Measurements from ENCODE around the gene RASSF4.

The RASSF4 gene

DNA sequence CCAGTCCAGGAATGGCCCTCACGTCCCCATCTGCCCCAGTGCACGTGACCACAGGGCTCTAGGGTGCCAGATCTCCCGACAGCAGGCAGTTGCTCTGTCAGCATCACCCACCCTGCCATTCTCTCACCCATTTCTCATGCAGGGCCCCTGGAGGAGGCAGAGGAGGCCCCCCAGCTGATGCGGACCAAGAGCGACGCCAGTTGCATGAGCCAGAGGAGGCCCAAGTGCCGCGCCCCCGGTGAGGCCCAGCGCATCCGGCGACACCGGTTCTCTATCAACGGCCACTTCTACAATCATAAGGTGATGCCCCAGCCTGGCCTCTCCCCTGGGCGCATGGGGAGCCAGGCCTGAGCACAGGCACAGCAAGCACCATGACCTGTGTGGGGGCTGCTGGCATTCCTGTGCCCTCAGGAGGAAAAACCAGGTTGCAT is 25.1 kb downstream of the RASSF4 start:
- no peak for DNase-seq
- Mint-ChIP-seq H3K4me3 (no peak overlapping the region), H3K27me3 (peaks cover 0 to 4% of the 10 kb centered on the region in 2 donors), H3K27ac (no peak overlapping the region), H3K9me3 (no peaks in the 10 kb centered on the region), H3K36me3 (peaks cover 0 to 3% of the 10 kb centered on the region in 2 donors), H3K4me1 (no peaks in the 10 kb centered on the region)
- no peak for ATAC-seq (replicated peaks)

GRCh38 chr10:44985175-44985681 is 25.6 kb downstream of the RASSF4 start:
- H3K27ac Mint-ChIP-seq = no peak overlapping the region
- no peaks in the 10 kb centered on the region for H3K9me3 Mint-ChIP-seq
- peaks cover 0 to 6% of the 10 kb centered on the region in 2 donors for H3K27me3 Mint-ChIP-seq
- peaks cover 0 to under 1% of the 10 kb centered on the region in 2 donors for H3K4me1 Mint-ChIP-seq
- no peak overlapping the region for H3K4me3 Mint-ChIP-seq
- no peak for ATAC-seq (replicated peaks)
- no peak for DNase-seq
- H3K36me3 Mint-ChIP-seq = peaks cover 0 to 3% of the 10 kb centered on the region in 2 donors

GRCh38 chr10:44986179-44986578 is 26.6 kb downstream of the RASSF4 start:
- H3K36me3 Mint-ChIP-seq = peaks cover 0 to 3% of the 10 kb centered on the region in 2 donors
- DNase-seq (no peak), ATAC-seq (replicated peaks) (no peak)
- no peak overlapping the region for H3K4me3 Mint-ChIP-seq
- peaks cover 0 to 9% of the 10 kb centered on the region in 2 donors for H3K27me3 Mint-ChIP-seq
- H3K27ac Mint-ChIP-seq = no peak overlapping the region
- no peaks in the 10 kb centered on the region for H3K9me3 Mint-ChIP-seq
- H3K4me1 Mint-ChIP-seq = peaks cover 0 to 2% of the 10 kb centered on the region in 2 donors

GRCh38 chr10:44986670-44987069 is 27.1 kb downstream of the RASSF4 start:
- no peak overlapping the region for H3K4me3 Mint-ChIP-seq
- peaks cover 0 to 11% of the 10 kb centered on the region in 2 donors for H3K27me3 Mint-ChIP-seq
- peaks cover 0 to 2% of the 10 kb centered on the region in 2 donors for H3K4me1 Mint-ChIP-seq
- no peak overlapping the region for H3K27ac Mint-ChIP-seq
- DNase-seq (no peak), ATAC-seq (replicated peaks) (no peak)
- no peaks in the 10 kb centered on the region for H3K9me3 Mint-ChIP-seq
- peaks cover 0 to 3% of the 10 kb centered on the region in 2 donors for H3K36me3 Mint-ChIP-seq

DNA sequence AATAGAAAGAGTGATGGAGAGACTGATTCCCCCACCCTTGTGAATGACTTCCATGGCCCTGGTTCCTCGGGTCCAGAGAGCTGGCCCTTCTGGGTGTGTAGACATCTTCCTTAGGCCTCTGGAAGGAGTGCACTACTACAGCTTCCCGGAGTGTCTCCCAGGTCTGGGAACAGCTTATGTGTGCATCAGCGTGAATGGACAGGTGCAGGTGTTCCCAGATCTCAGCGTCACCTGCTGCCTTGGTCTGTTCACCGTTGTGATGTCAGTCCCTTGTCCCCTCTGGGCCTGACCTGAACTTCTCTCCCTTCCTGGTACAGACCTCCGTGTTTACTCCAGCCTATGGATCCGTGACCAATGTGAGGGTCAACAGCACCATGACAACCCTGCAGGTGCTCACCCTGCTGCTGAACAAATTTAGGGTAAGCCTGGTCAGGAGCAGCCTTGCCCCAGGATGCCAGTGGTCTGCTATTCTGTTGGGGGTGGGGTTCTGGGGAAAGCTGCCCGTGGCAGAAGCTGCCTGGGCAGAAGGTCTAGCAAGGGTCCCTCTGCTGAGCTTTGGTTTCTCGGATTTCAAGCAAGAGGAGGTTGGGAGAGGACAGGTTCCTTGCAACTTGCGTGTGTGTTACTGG is 29.5 kb downstream of the RASSF4 start:
- Mint-ChIP-seq H3K9me3 (no peaks in the 10 kb centered on the region), H3K27me3 (peaks cover 0 to 14% of the 10 kb centered on the region in 2 donors), H3K36me3 (no peaks in the 10 kb centered on the region), H3K27ac (no peak overlapping the region), H3K4me1 (peaks cover 0 to 2% of the 10 kb centered on the region in 2 donors), H3K4me3 (no peak overlapping the region)
- no peak for DNase-seq
- ATAC-seq (replicated peaks) = no peak

GRCh38 chr10:44989597-44990301 is 30.1 kb downstream of the RASSF4 start:
- ATAC-seq (replicated peaks) (no peak), DNase-seq (no peak)
- Mint-ChIP-seq H3K4me1 (peaks cover 0 to 2% of the 10 kb centered on the region in 2 donors), H3K4me3 (no peak overlapping the region), H3K27ac (no peak overlapping the region), H3K9me3 (no peaks in the 10 kb centered on the region), H3K36me3 (no peaks in the 10 kb centered on the region), H3K27me3 (peaks cover 0 to 10% of the 10 kb centered on the region in 2 donors)

- Mint-ChIP-seq H3K27ac (no peak overlapping the region), H3K4me1 (peaks cover 0 to 2% of the 10 kb centered on the region in 2 donors), H3K27me3 (peaks cover 0 to 10% of the 10 kb centered on the region in 2 donors), H3K4me3 (no peak overlapping the region), H3K36me3 (no peaks in the 10 kb centered on the region), H3K9me3 (no peaks in the 10 kb centered on the region)
- ATAC-seq (replicated peaks) (peak in 1 of 2 donors; percentile 34), DNase-seq (no peak)
These were observed 30.7 kb downstream of the RASSF4 start for GRCh38 chr10:44990302-44990655.

DNA sequence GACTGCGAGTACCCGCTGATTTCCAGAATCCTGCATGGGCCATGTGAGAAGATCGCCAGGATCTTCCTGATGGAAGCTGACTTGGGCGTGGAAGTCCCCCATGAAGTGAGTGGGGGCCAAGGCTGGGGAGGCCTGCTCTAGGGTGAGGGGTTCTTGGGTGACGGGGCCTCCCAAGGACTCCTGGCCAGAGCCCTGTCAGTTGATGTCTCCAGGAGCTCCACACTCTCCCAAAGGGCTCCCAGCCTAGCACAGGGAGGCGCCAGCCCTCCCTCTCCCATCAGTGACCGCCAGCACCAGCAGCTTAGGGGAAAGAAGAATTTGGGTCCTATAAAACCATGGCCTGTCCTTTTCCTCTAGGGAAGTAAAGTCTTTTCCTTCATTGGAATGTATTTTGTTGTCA is 31.4 kb downstream of the RASSF4 start:
- no peak for DNase-seq
- Mint-ChIP-seq H3K4me3 (no peak overlapping the region), H3K27ac (no peak overlapping the region), H3K9me3 (no peaks in the 10 kb centered on the region), H3K4me1 (peaks cover 0 to 4% of the 10 kb centered on the region in 2 donors), H3K36me3 (no peaks in the 10 kb centered on the region), H3K27me3 (peaks cover 0 to 10% of the 10 kb centered on the region in 2 donors)
- no peak for ATAC-seq (replicated peaks)

DNA sequence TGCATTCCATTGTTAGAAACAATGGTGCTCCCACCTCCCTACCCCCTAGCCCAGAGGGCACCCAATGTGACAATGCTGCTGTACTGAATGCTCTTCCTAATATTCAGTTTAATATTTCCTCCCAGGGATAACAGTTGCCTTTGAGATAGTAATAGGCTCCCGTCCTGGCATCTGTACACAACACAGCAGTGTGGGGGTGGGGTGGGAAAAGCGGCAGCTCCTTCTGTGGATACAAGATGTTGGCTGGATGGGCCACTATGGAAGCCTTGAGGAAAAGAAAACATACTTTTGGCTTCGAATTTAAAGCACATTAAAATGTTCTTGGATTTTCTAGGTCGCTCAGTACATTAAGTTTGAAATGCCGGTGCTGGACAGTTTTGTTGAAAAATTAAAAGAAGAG is 32.0 kb downstream of the RASSF4 start:
- Mint-ChIP-seq H3K27me3 (peaks cover 0 to 10% of the 10 kb centered on the region in 2 donors), H3K36me3 (no peaks in the 10 kb centered on the region), H3K27ac (no peak overlapping the region), H3K9me3 (no peaks in the 10 kb centered on the region), H3K4me1 (peaks cover 4 to 5% of the 10 kb centered on the region in 2 donors), H3K4me3 (no peak overlapping the region)
- DNase-seq = no peak
- no peak for ATAC-seq (replicated peaks)

- no peak overlapping the region for H3K27ac Mint-ChIP-seq
- H3K9me3 Mint-ChIP-seq = no peaks in the 10 kb centered on the region
- peaks cover 4 to 5% of the 10 kb centered on the region in 2 donors for H3K4me1 Mint-ChIP-seq
- DNase-seq (no peak), ATAC-seq (replicated peaks) (no peak)
- H3K36me3 Mint-ChIP-seq = no peaks in the 10 kb centered on the region
- no peak overlapping the region for H3K4me3 Mint-ChIP-seq
- H3K27me3 Mint-ChIP-seq = peaks cover 0 to 10% of the 10 kb centered on the region in 2 donors
These were observed 32.6 kb downstream of the RASSF4 start for GRCh38 chr10:44992070-44992731.

GRCh38 chr10:44992732-44993225 is 33.2 kb downstream of the RASSF4 start:
- Mint-ChIP-seq H3K27ac (no peak overlapping the region), H3K36me3 (no peaks in the 10 kb centered on the region), H3K9me3 (no peaks in the 10 kb centered on the region), H3K27me3 (peaks cover 0 to 10% of the 10 kb centered on the region in 2 donors), H3K4me1 (peaks cover 4 to 5% of the 10 kb centered on the region in 2 donors), H3K4me3 (no peak overlapping the region)
- DNase-seq = no peak
- no peak for ATAC-seq (replicated peaks)

DNA sequence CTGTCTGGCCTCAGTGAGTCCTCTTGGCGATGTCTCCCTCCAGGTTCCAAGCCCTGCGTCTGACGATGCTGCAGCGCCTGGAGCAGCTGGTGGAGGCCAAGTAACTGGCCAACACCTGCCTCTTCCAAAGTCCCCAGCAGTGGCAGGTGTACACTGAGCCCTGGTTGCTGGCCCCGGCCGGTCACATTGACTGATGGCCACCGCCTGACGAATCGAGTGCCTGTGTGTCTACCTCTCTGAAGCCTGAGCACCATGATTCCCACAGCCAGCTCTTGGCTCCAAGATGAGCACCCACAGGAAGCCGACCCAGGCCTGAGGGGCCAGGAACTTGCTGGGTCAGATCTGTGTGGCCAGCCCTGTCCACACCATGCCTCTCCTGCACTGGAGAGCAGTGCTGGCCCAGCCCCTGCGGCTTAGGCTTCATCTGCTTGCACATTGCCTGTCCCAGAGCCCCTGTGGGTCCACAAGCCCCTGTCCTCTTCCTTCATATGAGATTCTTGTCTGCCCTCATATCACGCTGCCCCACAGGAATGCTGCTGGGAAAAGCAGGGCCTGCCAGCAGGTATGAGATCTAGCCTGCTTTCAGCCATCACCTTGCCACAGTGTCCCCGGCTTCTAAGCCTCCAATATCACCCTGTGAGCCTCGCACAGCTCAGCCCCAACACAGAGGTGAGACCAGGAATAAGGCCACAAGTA is 33.8 kb downstream of the RASSF4 start:
- DNase-seq (no peak), ATAC-seq (replicated peaks) (no peak)
- Mint-ChIP-seq H3K9me3 (no peaks in the 10 kb centered on the region), H3K4me1 (peaks cover 4 to 5% of the 10 kb centered on the region in 2 donors), H3K36me3 (no peaks in the 10 kb centered on the region), H3K27me3 (peaks cover 0 to 10% of the 10 kb centered on the region in 2 donors), H3K27ac (peak overlapping the region; percentile 63), H3K4me3 (no peak overlapping the region)

DNA sequence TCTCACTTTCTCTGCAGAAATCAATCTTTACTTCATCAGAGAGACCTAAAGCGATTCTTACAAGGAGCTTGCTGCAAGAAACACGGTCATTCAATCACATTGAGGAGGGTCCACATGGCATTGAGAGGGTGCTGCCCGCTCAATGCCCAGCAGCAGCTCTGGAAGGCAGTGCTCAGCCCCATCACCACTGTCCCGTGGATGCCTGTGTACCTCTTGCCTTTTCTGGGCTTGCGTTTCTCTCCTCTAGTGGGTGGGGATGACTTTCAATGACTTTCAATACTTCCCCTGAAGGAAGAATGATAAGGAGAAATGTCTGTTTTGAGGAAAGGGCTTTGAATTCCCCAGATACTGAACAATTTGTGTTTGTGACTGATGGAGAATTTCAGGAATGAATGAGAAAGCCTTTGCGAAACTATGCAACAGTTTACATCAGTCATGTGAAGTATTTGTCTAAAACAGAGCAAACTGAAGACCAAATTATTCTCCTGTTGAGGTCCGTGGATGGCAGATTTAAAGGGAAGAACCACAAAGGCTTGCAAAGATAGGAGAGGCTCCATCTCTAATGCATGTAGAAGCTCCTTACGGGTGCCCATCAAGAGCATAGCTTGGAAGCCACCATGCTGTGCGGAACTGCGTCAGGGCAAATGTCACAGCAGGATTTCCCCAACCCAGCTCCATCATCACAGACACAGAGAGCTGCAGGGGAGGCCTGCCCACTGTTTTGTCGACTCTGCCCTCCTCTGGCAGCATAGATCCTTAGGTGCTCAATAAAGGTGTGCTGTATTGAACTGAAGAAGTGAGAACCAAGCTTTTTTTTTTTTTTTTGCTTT is 34.5 kb downstream of the RASSF4 start:
- Mint-ChIP-seq H3K27ac (no peak overlapping the region), H3K4me3 (no peak overlapping the region), H3K4me1 (peaks cover 4 to 5% of the 10 kb centered on the region in 2 donors), H3K36me3 (no peaks in the 10 kb centered on the region), H3K9me3 (no peaks in the 10 kb centered on the region), H3K27me3 (peaks cover 0 to 10% of the 10 kb centered on the region in 2 donors)
- DNase-seq (no peak), ATAC-seq (replicated peaks) (no peak)

Data from stimulated activated naive B cell treated with anti-CD40 and anti-IgM and Interleukin-4, amounts not matched to agents 10 μg/mL and 1 μg/mL and 100 μg/mL, for 72 hours (primary cell).